ENCODE results near the gene RUBCN. TPM values are rescaled to one million over a fixed set of nuclear protein-coding genes. Genes with fewer than 3 reads are reported as not detected.
"Not testable (repeated sequence)": the region's sequence is repeated elsewhere in the genome, so short reads cannot be mapped to it uniquely, and the experiment has no call there.

The RUBCN gene
- total and polyA plus RNA-seq, 5 experiments from 2014 or later, result 20.3 to 70.3 (median 23.6) TPM

DNA sequence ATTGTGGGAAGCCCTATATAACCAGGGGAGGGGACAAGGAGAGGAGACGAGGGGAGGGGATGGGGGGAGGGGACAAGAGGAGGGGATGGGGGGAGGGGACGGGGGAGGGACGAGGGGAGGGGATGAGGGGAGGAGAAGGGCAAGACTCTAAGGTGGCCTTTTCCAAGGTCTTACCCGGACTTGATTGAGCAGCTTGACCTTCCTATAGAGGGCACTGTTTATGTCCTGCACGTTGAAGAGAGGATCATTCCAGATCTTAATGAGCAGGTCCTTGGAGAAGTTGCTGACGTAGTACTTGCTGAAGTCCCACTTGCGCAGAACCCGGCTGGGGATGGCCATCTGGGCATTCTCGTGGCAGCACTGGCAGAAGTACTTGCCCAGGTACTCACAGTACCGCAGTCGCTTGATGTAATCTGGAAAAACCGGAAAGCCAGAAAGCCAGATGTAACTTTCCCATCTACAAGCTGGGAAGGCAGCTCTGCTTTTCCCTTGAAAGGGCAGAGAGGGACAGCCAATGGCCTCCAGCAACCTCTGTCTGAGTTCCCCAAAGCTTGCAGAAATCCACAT lies 55.7 kb downstream of the RUBCN start:
- ATAC-seq (no peak), DNase-seq (no peak)
- H3K9me3 Mint-ChIP-seq, result no peaks in the 10 kb centered on the region
- peaks cover 0 to 55% (median 15%) of the 10 kb centered on the region in 3 donors for H3K36me3 Mint-ChIP-seq
- no peak overlapping the region for H3K27ac Mint-ChIP-seq
- POLR2A ChIA-PET, result no interaction called here
- no peak overlapping the region for H3K4me3 Mint-ChIP-seq
- peaks cover 0 to 3% (median 1%) of the 10 kb centered on the region in 4 donors for H3K4me1 Mint-ChIP-seq
- no peaks in the 10 kb centered on the region for H3K27me3 Mint-ChIP-seq

DNA sequence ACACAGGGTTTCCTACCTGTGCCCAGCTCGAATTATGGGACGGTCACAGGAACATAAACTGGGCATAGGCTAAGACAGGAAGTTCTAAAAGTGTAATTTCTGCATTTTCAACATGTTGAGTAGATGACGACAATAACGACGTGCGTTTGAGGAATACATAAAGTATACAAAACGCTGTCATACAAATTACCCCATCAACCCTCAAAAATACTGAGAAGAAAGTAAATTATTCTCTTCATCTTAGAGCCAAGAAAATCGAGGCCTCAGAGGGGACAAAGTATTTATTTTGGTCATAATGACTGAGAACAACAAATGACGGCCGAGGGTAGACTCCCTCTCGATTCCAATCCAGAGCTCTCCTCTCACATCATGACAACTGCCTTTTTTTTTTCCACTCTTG lies 60.8 kb downstream of the RUBCN start:
- H3K4me3 Mint-ChIP-seq, result no peak overlapping the region
- no peak for DNase-seq
- POLR2A ChIA-PET, result no interaction called here
- peak overlapping the region in 2 of 10 donors; percentile 11 to 33 for H3K27ac Mint-ChIP-seq
- H3K36me3 Mint-ChIP-seq, result peaks cover 0 to 66% (median 2%) of the 10 kb centered on the region in 3 donors
- no peak for ATAC-seq
- no peaks in the 10 kb centered on the region for H3K9me3 Mint-ChIP-seq
- H3K4me1 Mint-ChIP-seq, result peaks cover 0 to 16% (median 4%) of the 10 kb centered on the region in 4 donors
- no peaks in the 10 kb centered on the region for H3K27me3 Mint-ChIP-seq

GRCh38 chr3:197675563-197675860 lies 61.2 kb downstream of the RUBCN start:
- POLR2A ChIA-PET, result no interaction called here
- no peaks in the 10 kb centered on the region for H3K9me3 Mint-ChIP-seq
- DNase-seq (no peak), ATAC-seq (no peak)
- no peaks in the 10 kb centered on the region for H3K27me3 Mint-ChIP-seq
- H3K4me3 Mint-ChIP-seq, result no peak overlapping the region
- peaks cover 0 to 63% (median under 1%) of the 10 kb centered on the region in 3 donors for H3K36me3 Mint-ChIP-seq
- peaks cover 0 to 16% (median 4%) of the 10 kb centered on the region in 4 donors for H3K4me1 Mint-ChIP-seq
- H3K27ac Mint-ChIP-seq, result peak overlapping the region in 2 of 10 donors; percentile 11 to 28

- Mint-ChIP-seq H3K27ac (peak overlapping the region in 3 of 10 donors; percentile 5 to 28 (median 14)), H3K36me3 (peaks cover 0 to 61% (median 0%) of the 10 kb centered on the region in 3 donors), H3K4me3 (no peak overlapping the region), H3K9me3 (no peaks in the 10 kb centered on the region), H3K4me1 (peaks cover 0 to 16% (median 4%) of the 10 kb centered on the region in 4 donors), H3K27me3 (no peaks in the 10 kb centered on the region)
- POLR2A ChIA-PET, result no interaction called here
- no peak for DNase-seq
- peak in 1 of 2 donors; percentile 52 for ATAC-seq
These were observed 61.8 kb downstream of the RUBCN start for GRCh38 chr3:197674741-197675562.

- Mint-ChIP-seq H3K4me3 (no peak overlapping the region), H3K27ac (peak overlapping the region in 8 of 10 donors; percentile 5 to 83 (median 65)), H3K36me3 (peaks cover 0 to 59% (median 0%) of the 10 kb centered on the region in 3 donors), H3K9me3 (no peaks in the 10 kb centered on the region), H3K27me3 (no peaks in the 10 kb centered on the region), H3K4me1 (peaks cover 0 to 16% (median 6%) of the 10 kb centered on the region in 4 donors)
- POLR2A ChIA-PET, result no interaction called here
- ATAC-seq (no peak), DNase-seq (no peak)
These were observed 63.5 kb downstream of the RUBCN start for GRCh38 chr3:197673170-197673569.

GRCh38 chr3:197670361-197670760 lies 66.3 kb downstream of the RUBCN start:
- Mint-ChIP-seq H3K4me3 (no peak overlapping the region), H3K4me1 (peaks cover 0 to 14% (median 6%) of the 10 kb centered on the region in 4 donors), H3K27ac (peak overlapping the region in 2 of 10 donors; percentile 0 to 4), H3K27me3 (no peaks in the 10 kb centered on the region), H3K9me3 (no peaks in the 10 kb centered on the region), H3K36me3 (peaks cover 0 to 36% (median 0%) of the 10 kb centered on the region in 3 donors)
- no peak for DNase-seq
- POLR2A ChIA-PET, result no interaction called here
- no peak for ATAC-seq

DNA sequence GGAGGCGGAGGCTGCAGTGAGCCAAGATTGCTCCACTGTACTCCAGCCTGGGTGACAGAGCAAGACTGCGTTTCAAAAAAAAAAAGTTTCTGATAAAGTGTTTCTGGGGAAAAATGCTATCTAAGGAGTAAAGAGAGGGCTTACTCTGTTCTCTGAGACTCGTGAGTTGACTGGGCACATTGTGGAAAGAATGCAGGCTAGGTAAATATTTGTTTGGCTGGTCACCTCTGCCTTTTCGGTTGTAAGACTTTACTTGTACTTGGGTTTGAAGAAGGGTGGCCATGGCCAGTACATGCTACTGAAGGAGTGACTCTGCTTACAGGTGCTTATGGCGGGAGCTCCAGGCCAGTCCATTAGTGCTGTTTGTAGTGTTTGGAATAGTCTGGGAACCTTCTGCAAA lies 68.7 kb downstream of the RUBCN start:
- POLR2A ChIA-PET, result no interaction called here
- DNase-seq (no peak), ATAC-seq (no peak)
- Mint-ChIP-seq H3K4me1 (peaks cover 0 to 7% (median 0%) of the 10 kb centered on the region in 4 donors), H3K4me3 (no peak overlapping the region), H3K27me3 (no peaks in the 10 kb centered on the region), H3K27ac (no peak overlapping the region), H3K36me3 (peaks cover 0 to 14% (median 0%) of the 10 kb centered on the region in 3 donors), H3K9me3 (no peaks in the 10 kb centered on the region)

- POLR2A ChIA-PET, H3K27ac Mint-ChIP-seq, H3K27me3 Mint-ChIP-seq, H3K4me1 Mint-ChIP-seq, H3K9me3 Mint-ChIP-seq, DNase-seq, ATAC-seq: not testable (repeated sequence)
- Mint-ChIP-seq H3K36me3 (peaks cover 0 to 12% (median 0%) of the 10 kb centered on the region in 3 donors), H3K4me3 (peak overlapping the region in 6 of 10 donors; percentile 11 to 71 (median 34))
These were observed 69.4 kb downstream of the RUBCN start for GRCh38 chr3:197667293-197667692.

GRCh38 chr3:197666221-197666842 lies 70.4 kb downstream of the RUBCN start:
- H3K4me1 Mint-ChIP-seq, H3K4me3 Mint-ChIP-seq, H3K9me3 Mint-ChIP-seq, POLR2A ChIA-PET, ATAC-seq, H3K27ac Mint-ChIP-seq, DNase-seq, H3K27me3 Mint-ChIP-seq, H3K36me3 Mint-ChIP-seq: not testable (repeated sequence)

GRCh38 chr3:197665549-197665948 lies 71.2 kb downstream of the RUBCN start:
- H3K9me3 Mint-ChIP-seq, ATAC-seq, H3K27ac Mint-ChIP-seq, H3K36me3 Mint-ChIP-seq, POLR2A ChIA-PET, H3K4me1 Mint-ChIP-seq, DNase-seq, H3K27me3 Mint-ChIP-seq, H3K4me3 Mint-ChIP-seq: not testable (repeated sequence)

DNA sequence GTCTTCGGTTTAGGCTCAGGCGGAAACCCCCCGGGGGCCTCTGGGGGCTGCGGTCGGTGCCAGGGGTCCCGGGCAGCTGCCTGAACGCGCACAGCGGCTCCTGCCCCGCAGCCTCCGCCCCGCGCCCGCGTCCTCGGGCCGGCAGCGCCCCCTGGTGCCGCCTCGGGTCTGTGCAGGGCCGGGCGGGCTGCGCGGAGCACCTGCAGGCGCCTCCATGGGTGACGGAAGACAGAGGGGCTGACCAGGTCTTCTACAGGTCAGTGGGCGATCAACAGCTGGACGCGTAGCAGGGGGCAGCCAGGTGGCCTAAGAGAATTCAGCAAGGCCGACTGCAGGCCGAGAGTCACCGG lies 71.6 kb downstream of the RUBCN start:
- H3K27ac Mint-ChIP-seq, H3K36me3 Mint-ChIP-seq, H3K27me3 Mint-ChIP-seq, H3K4me1 Mint-ChIP-seq, DNase-seq, POLR2A ChIA-PET, H3K9me3 Mint-ChIP-seq: not testable (repeated sequence)
- peak overlapping the region in 6 of 10 donors; percentile 44 to 70 (median 54) for H3K4me3 Mint-ChIP-seq
- ATAC-seq, result peak; percentile 95 to 96

GRCh38 chr3:197664414-197665141 lies 72.1 kb downstream of the RUBCN start:
- H3K27ac Mint-ChIP-seq, result not testable (repeated sequence)

More at GRCh38 chr3:197664414-197665141, 72.1 kb downstream of the RUBCN start:
- H3K4me1 Mint-ChIP-seq, H3K9me3 Mint-ChIP-seq, POLR2A ChIA-PET, H3K27me3 Mint-ChIP-seq, H3K36me3 Mint-ChIP-seq: not testable (repeated sequence)
- ATAC-seq (peak; percentile 73 to 78), DNase-seq (peak in 7 of 10 donors; percentile 9 to 69 (median 53))
- peak overlapping the region in 8 of 10 donors; percentile 44 to 70 (median 54) for H3K4me3 Mint-ChIP-seq

Measured in naive thymus-derived CD8-positive, alpha-beta T cell (primary cell).